GM19438 (cell line): ENCODE results near the gene AKAP8.
"Not testable (repeated sequence)": the region's sequence is repeated elsewhere in the genome, so short reads cannot be mapped to it uniquely, and the experiment has no call there.

ENCODE experiments used
- ATAC-seq: cut with Tn5 transposase; IDR thresholded peaks from one replicate; pipeline ENCODE4 v1.9.1; 2021; ENCODE audit warnings: low read depth; ENCODE audit not compliant: unreplicated experiment

The AKAP8 gene

DNA sequence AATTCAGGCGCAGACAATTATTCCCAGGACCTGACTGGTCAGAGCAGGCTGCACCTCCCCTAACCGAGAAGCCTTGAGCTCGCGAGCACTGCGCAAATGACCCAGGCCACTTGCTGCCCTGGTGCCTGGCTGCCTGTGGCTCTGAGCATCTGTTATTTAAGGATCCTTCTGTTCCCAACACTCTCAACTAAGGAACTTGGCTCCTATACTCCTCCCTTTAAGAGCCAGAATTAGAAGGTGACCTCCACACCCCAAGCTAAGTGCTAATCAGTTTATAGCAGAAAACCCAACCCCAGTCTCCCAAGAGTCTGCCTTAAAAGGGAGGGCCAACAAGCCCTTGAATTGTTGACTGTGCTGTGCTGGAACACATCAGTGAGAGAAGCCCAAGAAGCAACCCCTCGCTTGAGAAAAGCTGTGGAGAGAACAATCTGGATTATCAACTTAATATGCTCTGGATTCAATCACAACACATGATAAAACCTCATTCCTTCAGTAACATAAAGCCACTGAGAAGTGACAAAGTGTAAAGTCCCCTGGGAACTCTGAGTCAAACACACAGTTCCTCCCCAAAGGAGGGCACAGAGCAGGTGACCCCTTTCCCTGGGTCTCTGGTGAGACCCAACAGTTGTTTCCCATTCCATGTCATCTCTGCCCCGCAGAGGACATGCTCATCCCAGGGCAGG, 24.7 kb upstream of the AKAP8 start:
- ATAC-seq, result no peak

DNA sequence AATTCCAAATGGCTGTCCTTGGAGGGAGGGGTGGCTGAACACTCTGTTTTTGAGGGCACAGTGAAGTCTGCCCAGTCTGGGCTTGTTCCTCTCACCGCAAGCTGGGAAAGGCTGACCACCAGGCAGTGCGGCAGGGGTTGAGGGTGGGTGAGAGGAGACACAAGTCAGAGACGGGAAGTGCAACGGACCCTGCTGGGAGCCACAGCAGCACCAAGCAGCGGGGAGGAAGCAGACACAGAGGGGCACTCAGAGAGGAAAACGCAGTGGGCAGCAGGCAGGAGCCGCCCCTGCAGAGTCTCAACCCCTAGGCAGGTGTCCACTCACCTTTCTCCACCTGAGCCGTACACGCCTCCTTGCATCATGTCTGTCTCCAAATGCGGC, 23.6 kb upstream of the AKAP8 start:
- ATAC-seq, result no peak

DNA sequence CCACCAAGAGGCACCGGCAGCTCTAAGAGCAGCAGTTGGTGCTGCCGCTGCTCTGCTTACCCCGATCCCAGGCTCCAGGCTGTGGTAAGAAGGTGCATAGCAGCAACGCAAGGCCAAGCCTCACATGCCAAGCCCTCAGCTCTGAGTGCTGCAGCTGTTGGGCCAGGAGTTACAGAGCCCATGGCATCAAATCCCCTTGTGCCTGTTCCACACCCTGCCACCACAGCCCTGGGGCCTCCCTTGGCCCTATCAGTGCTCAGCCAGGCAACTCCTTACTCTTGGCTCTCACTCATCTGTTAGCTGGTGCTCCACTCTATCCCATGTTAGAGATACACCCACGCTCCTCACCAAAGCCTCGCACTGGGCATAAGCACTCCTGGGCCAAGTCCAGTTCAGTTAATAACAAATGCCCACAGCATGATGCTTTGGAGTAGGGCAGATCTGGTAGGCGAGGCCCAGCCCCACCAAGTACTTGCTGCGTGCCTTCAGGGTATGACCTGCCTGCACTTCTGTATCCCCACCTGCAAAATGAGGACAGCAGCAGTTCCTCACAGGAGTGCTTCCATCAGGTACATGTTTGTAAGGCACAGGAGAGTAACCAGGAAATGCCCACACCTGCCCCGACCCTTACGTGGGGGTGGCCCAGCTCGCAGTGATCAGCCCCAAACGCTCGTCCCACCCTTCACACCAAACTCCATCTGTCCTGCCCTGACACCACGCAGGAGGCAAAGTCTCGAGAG, 23.0 kb upstream of the AKAP8 start:
- no peak for ATAC-seq

DNA sequence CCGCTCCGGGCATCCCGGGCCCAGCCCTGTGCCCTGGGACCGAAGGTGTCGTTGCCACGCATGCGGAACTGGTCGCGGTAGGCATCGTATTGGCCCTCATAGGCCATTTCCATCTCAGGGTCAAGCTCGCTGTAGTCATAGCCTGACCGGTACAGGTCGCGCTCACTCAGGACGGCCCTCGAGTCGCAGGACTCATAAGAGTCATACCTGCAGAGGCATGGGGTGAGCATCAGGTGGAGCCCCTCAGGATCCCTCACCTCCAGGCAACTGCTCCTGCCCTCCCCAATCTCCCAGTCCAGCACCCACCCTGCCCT, 21.8 kb upstream of the AKAP8 start:
- ATAC-seq, result no peak

GRCh38 chr19:15400521-15401396, 21.2 kb upstream of the AKAP8 start:
- ATAC-seq, result no peak

DNA sequence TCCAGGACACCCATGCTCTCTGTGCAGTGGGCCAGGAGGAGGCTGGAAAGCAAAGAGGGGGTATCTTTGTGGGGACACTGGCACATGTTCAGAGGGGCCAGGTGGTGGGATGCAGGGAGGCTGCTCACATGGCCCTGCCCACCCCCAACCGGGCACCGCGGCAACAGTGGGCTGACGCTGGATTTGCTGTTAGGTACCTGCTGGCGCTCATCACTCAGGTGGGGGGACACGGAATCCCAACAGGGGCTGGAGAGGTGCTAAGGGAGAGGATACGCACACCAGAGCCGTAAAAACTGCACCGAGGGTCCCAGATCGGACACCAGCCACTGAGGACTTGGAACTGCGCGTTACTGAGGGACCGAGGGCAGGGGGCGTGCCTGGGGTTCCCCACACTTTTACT, 20.0 kb upstream of the AKAP8 start:
- no peak for ATAC-seq

- ATAC-seq, result no peak
Observed at GRCh38 chr19:15399234-15399515, 19.6 kb upstream of the AKAP8 start.

GRCh38 chr19:15398501-15399233, 19.1 kb upstream of the AKAP8 start:
- ATAC-seq, result no peak

GRCh38 chr19:15397782-15398181, 18.2 kb upstream of the AKAP8 start:
- no peak for ATAC-seq

DNA sequence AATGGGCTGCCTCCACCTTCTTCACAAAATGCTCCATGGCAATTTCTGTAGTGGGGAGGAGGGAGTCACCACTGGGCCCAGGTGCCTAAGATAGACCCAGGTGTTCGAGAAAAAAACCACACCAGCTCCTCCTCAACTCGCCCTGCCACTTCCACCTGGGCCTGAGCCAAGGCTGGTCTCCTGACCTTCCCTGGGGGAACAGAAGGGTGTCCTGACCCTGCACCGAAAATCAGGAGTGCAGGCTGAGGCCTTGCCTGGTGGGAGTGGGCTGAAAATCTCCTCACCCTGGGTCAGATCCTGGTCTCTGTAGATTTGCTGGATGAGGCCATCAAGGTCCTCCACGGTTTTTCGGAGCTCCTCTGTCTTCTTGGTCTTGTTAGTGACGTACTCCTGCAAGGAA, 17.6 kb upstream of the AKAP8 start:
- ATAC-seq, result no peak

GRCh38 chr19:15396436-15396835, 16.8 kb upstream of the AKAP8 start:
- ATAC-seq, result no peak

GRCh38 chr19:15395251-15395650, 15.7 kb upstream of the AKAP8 start:
- not testable (repeated sequence) for ATAC-seq

GRCh38 chr19:15394426-15394825, 14.8 kb upstream of the AKAP8 start:
- no peak for ATAC-seq

DNA sequence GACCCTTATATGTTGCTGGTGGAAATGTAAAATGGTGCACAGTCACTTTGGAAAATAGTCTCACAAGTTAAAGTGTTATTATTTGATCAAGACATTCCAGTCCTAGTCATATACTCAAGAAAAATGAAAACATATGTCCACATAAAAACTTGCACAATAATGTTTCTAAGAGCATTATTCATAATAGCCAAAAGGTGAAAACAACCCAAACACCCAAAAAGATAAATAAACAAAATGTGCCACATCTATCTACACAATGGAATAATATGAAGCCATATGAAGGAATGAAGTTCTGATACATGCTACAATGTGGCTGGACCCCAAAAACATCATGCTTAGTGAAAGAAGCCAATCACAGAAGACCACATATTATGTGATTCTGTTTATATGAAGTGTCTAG, 14.4 kb upstream of the AKAP8 start:
- no peak for ATAC-seq

DNA sequence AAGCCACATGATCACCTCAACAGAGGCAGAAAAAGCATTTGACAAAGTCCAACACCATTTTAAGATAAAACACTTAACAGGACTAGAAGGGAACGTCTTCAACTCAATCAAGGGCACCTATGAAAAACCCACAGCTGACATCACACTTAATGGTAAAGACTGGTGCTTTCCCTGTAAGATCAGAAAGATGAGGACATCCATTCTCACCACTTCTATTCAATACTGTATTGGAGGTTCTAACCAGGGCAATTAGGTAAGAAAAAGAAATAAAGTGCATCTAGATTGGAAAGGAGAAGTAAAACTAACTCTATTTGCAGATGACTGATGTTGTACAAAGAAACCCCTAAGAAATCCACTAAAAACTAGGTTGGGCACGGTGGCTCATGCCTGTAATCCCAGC, 11.2 kb upstream of the AKAP8 start:
- ATAC-seq, result no peak

GRCh38 chr19:15381864-15382263, 2.3 kb upstream of the AKAP8 start:
- ATAC-seq, result no peak

- no peak for ATAC-seq
Observed at GRCh38 chr19:15381429-15381828, 1.8 kb upstream of the AKAP8 start.

DNA sequence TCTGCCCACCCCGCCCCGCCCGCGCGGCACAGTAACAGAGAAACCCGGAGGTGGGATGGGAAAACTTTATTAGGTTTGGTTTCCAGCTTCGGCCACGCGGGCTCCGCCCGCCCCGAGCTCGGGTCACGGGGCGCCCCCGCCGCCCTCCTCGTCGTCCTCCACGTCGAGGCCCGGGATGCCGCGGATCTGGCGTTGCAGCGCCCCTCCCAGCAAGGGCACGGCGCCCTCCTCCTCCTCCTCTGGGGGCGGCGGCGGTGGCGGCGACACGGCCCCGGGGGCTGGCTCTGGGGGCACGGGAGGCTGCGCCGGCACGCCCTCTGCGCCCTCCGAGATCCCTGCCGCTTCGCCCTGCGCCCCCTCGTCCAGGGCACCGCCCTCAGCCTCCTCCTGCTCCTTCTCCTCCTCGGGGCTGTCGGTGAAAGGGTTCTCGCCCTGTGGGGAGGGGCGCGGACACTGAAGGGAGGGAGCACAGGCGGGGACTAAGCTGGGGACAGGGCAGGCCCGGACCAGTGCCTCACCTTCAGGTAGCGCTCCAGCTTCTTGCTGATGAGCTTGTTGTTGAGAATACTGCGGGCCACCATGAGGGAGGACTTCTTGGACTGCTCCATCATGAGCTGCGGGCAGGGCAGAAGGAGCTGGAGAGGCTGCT, 536 bp upstream of the AKAP8 start:
- ATAC-seq, result peak; percentile 7

DNA sequence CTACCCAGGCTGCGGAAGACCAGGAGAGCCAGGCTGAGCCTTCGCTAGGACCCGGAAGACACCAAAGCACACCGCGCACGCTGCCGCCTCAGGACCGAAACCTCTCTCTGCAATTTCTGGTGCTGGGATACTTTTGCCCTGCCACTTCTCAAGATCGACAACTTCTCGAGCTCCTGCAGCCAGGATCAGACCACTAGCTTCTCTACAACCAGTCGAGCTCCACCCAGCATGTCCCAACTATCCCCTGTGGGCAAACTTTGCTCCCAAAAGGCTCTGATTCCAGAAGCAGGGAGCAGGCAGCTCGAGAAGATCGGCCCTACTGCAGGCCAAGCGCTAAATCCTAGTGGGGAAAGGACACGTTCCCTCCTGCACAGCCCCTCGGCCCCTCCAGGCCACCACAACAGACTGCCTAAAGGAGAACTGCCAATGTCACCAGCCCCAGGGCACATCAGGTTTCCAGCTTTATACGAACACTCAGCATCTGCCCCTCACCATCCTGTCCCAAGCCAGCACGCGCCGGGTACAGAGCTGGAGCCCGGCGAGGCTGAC, 979 bp downstream of the AKAP8 start:
- ATAC-seq, result no peak

- no peak for ATAC-seq
Observed at GRCh38 chr19:15374796-15375440, 4.7 kb downstream of the AKAP8 start.
